NB4 (cell line): ENCODE results near the gene DCTPP1.

Source experiments
- DNase-seq: peaks from one replicate; pipeline ENCODE4 v3.0.0; 2010; ENCODE audit warnings: low read depth
- H3K4me3 ChIP-seq: one replicate; pipeline ENCODE4 v1.5.1; 2011; ENCODE audit warnings: mild to moderate bottlenecking, low read depth, low read length, moderate library complexity
- CTCF ChIP-seq: IDR thresholded peaks from one replicate; pipeline ENCODE4 v1.5.1; 2012; ENCODE audit warnings: low read depth, low read length
- MAX ChIP-seq: IDR thresholded peaks from 2 replicates; pipeline ENCODE4 v1.6.1; 2011; ENCODE audit warnings: low read depth, low read length
- MYC ChIP-seq: IDR thresholded peaks from 2 replicates; pipeline ENCODE4 v1.6.1; 2011; ENCODE audit warnings: low read depth, low read length
- POLR2A ChIP-seq: IDR thresholded peaks from 2 replicates; pipeline ENCODE4 v1.6.1; 2011; ENCODE audit warnings: mild to moderate bottlenecking; ENCODE audit not compliant: insufficient read length; ENCODE audit errors: extremely low read depth

Gene DCTPP1

GRCh38 chr16:30413112-30413806, 16.6 kb downstream of the DCTPP1 start:
- DNase-seq = no peak
- TF ChIP-seq MYC = no peak
- TF ChIP-seq CTCF = no peak
- TF ChIP-seq MAX = no peak
- no peak for TF ChIP-seq POLR2A
- H3K4me3 ChIP-seq = no peak overlapping the region

GRCh38 chr16:30409125-30410060, 20.4 kb downstream of the DCTPP1 start:
- peak overlapping the region; percentile 38 for H3K4me3 ChIP-seq
- peak; percentile 92 for DNase-seq
- TF ChIP-seq CTCF (peak; percentile 90), MAX (no peak)

GRCh38 chr16:30407804-30408534, 21.9 kb downstream of the DCTPP1 start:
- peak; percentile 39 for DNase-seq
- TF ChIP-seq POLR2A (no peak), MYC (no peak), CTCF (no peak), MAX (no peak)
- H3K4me3 ChIP-seq = peak overlapping the region; percentile 56

GRCh38 chr16:30407102-30407803, 22.6 kb downstream of the DCTPP1 start, which contains the start of gene ZNF771:
Gene ZNF771 (plus strand): TSS chr16:30407606. CDS start chr16:30408054, 448 bp downstream.
- TF ChIP-seq MYC (peak; percentile 97), CTCF (no peak), POLR2A (peak; percentile 84), MAX (peak; percentile 96)
- peak; percentile 92 for DNase-seq
- peak within 1 kb of the TSS; percentile 56 for H3K4me3 ChIP-seq

GRCh38 chr16:30406795-30407101, 23.1 kb downstream of the DCTPP1 start:
- DNase-seq = no peak
- no peak for TF ChIP-seq MAX
- TF ChIP-seq POLR2A = no peak
- no peak for TF ChIP-seq MYC
- no peak for TF ChIP-seq CTCF
- peak overlapping the region; percentile 47 for H3K4me3 ChIP-seq
